OCI-LY7 (cell line): Measurements from ENCODE around the gene ELAC2.

Experiments used
- EZH2phosphoT487 ChIP-seq: fragments of 200-600 bp; sonication (generic); IDR thresholded peaks from 2 replicates; pipeline ENCODE4 v1.6.1; 2018; ENCODE audit warnings: low read depth, borderline replicate concordance, mild to moderate bottlenecking, mixed run types, antibody characterized with exemption, low read length, moderate library complexity, mixed read lengths
- TF ChIP-seq, protein P1 (sequence below): fragments of 200-600 bp; sonication (generic); conservative IDR thresholded peaks from 2 replicates; pipeline ENCODE4 v1.5.1; 2014; ENCODE audit warnings: mild to moderate bottlenecking, antibody characterized with exemption, low read length, moderate library complexity, mixed read lengths

DNA sequence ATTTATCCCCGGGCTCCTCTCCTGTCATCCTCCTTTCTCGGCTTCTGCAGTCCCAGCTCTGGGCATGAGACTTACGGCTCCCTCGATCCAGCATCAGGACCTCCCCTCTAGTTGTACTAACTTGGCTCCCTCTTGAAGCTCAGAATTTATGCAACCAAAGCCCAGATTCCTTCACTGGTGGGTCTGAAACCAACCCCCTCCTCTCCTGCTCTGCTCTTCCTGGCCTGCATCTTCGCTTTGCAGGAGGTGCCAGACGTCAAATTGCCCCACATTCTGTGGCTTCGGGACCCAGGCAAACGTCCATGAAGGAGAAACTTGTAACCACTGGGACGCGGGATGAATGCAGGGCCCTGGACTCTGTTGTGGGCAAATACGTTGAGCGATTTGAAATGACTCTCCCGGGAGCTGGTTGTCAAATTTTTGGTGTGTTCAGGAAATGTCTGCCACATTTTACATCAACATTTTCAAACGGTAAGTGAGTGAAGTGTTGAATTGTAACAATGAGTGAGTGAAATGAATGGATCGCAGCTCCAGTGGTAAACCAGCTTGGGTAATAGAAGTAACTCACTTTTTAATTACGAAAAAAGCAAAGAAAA, 29.3 kb upstream of the ELAC2 start:
- TF ChIP-seq, protein P1, sequence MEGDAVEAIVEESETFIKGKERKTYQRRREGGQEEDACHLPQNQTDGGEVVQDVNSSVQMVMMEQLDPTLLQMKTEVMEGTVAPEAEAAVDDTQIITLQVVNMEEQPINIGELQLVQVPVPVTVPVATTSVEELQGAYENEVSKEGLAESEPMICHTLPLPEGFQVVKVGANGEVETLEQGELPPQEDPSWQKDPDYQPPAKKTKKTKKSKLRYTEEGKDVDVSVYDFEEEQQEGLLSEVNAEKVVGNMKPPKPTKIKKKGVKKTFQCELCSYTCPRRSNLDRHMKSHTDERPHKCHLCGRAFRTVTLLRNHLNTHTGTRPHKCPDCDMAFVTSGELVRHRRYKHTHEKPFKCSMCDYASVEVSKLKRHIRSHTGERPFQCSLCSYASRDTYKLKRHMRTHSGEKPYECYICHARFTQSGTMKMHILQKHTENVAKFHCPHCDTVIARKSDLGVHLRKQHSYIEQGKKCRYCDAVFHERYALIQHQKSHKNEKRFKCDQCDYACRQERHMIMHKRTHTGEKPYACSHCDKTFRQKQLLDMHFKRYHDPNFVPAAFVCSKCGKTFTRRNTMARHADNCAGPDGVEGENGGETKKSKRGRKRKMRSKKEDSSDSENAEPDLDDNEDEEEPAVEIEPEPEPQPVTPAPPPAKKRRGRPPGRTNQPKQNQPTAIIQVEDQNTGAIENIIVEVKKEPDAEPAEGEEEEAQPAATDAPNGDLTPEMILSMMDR, result no peak
- TF ChIP-seq EZH2phosphoT487, result no peak
